H7 (cell line): ENCODE results near the gene CNTRL. TPM values are rescaled to one million over a fixed set of nuclear protein-coding genes. Genes with fewer than 3 reads are reported as not detected.

Experiments
- DNase-seq: peaks from one replicate; pipeline ENCODE4 v3.0.0; 2012
- H3K27me3 ChIP-seq: 2 replicates; pipeline ENCODE4 v1.6.0; 2011; ENCODE audit warnings: mild to moderate bottlenecking, low read length; ENCODE audit not compliant: control insufficient read depth, insufficient read depth
- H3K36me3 ChIP-seq: replicated peaks from 2 replicates; pipeline ENCODE4 v1.5.1; 2011; ENCODE audit warnings: low read length; ENCODE audit not compliant: control insufficient read depth, insufficient read depth
- H3K4me3 ChIP-seq: 2 replicates; pipeline ENCODE4 v1.5.1; 2011; ENCODE audit warnings: low read depth, mild to moderate bottlenecking, control low read depth, low read length, moderate library complexity; ENCODE audit not compliant: insufficient read depth
- total RNA-seq: library from RNA; depleted of rRNA; stranded (reverse); fragments of >200 nt; shearing (Covaris generic); gene quantifications from 2 replicates; pipeline ENCODE4 v1.2.3, GENCODE V29; 2014

Gene CNTRL
- total RNA-seq, 1 experiment from 2014 or later = 9.3 TPM

GRCh38 chr9:121185774-121186403, 111.1 kb downstream of the CNTRL start:
- Histone ChIP-seq H3K4me3 (no peak overlapping the region), H3K27me3 (no peaks in the 10 kb centered on the region), H3K36me3 (no peaks in the 10 kb centered on the region; the same call in none of the 2 replicates)
- no peak for DNase-seq

- H3K27me3 ChIP-seq = no peaks in the 10 kb centered on the region
- no peak overlapping the region for H3K4me3 ChIP-seq
- H3K36me3 ChIP-seq = no peaks in the 10 kb centered on the region; the same call in 1 of the 2 replicates
- no peak for DNase-seq
These were observed 113.0 kb downstream of the CNTRL start for GRCh38 chr9:121187636-121188305.

DNA sequence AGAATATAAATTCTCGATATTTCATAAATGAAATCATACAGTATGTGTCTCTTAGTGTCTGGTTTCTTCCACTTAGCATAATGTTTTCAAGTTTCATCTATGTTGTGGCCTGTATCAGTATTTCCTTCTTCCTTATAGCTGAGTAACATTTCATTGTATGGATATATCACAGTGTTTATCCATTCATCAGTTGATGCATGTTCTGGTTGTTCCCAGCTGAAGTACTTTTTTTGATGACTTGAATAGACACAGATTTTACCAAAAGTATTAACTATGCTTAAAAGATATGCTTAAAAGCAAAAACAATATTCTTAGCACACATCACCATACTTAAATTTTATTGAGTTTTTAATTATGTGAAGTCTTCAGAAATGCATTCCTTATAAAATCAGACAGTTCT, 114.3 kb downstream of the CNTRL start:
- DNase-seq = no peak
- H3K27me3 ChIP-seq = no peaks in the 10 kb centered on the region
- no peaks in the 10 kb centered on the region; the same call in 1 of the 2 replicates for H3K36me3 ChIP-seq
- no peak overlapping the region for H3K4me3 ChIP-seq

- Histone ChIP-seq H3K36me3 (no peaks in the 10 kb centered on the region; the same call in 1 of the 2 replicates), H3K27me3 (no peaks in the 10 kb centered on the region), H3K4me3 (no peak overlapping the region)
- DNase-seq = no peak
These were observed 114.9 kb downstream of the CNTRL start for GRCh38 chr9:121189660-121190059.

- Histone ChIP-seq H3K4me3 (no peak overlapping the region), H3K36me3 (no peaks in the 10 kb centered on the region), H3K27me3 (no peaks in the 10 kb centered on the region)
- no peak for DNase-seq
These were observed 116.5 kb downstream of the CNTRL start for GRCh38 chr9:121191235-121191634.

- no peak overlapping the region for H3K4me3 ChIP-seq
- no peaks in the 10 kb centered on the region for H3K27me3 ChIP-seq
- no peak for DNase-seq
- H3K36me3 ChIP-seq = no peaks in the 10 kb centered on the region
These were observed 117.8 kb downstream of the CNTRL start for GRCh38 chr9:121192518-121192917.

DNA sequence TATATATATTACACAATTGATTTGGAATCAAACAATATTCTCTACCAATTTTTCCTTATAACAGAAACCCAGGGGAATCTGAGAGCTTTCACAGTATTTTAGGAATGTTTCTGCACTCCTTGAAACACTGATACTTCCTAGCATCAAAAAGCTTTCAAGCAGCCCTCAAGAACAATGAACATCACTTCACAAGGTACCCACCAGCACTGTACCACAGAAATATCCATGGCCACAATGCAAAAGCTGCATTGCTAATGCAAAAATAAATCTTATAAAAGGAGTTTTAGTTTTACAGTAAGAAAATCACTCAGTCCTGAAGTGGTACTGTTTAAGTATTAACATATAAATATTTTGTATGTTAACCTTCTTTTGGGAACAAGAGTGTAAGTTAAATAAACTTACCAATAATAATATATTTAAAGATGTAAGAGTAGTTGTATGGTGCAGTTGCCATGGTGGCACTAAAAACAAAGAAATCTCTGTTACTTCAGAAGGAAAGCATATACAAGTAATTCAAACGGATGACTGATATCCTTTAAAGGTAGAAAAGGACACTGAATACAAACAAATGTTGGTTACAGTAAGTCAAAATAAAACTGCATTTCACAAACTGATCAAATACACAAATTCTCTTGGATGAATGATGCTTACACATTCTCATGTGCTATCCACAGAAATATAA, 118.3 kb downstream of the CNTRL start:
- no peaks in the 10 kb centered on the region for H3K36me3 ChIP-seq
- H3K27me3 ChIP-seq = no peaks in the 10 kb centered on the region
- no peak overlapping the region for H3K4me3 ChIP-seq
- no peak for DNase-seq

GRCh38 chr9:121194730-121195129, 120.0 kb downstream of the CNTRL start:
- Histone ChIP-seq H3K4me3 (no peak overlapping the region), H3K36me3 (no peaks in the 10 kb centered on the region), H3K27me3 (no peaks in the 10 kb centered on the region)
- DNase-seq = no peak

DNA sequence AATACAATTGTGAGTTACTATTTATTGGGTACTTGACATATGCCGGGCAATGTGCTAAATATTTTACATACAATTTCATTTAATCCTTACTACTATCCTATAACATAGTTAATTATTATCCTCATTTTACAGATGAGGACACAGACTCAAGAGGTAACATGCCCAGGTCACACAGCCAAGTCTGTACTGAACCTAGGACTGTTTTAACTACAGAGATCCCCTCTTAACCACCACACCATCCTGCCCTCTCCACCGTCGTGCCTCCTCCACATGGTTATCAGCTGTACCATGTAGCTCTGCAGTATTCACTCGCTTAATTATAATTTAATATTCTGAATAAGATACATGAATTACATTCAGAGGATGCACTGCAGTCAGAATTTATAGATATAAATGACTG, 121.6 kb downstream of the CNTRL start:
- DNase-seq = no peak
- Histone ChIP-seq H3K4me3 (no peak overlapping the region), H3K27me3 (no peaks in the 10 kb centered on the region), H3K36me3 (no peaks in the 10 kb centered on the region)

DNA sequence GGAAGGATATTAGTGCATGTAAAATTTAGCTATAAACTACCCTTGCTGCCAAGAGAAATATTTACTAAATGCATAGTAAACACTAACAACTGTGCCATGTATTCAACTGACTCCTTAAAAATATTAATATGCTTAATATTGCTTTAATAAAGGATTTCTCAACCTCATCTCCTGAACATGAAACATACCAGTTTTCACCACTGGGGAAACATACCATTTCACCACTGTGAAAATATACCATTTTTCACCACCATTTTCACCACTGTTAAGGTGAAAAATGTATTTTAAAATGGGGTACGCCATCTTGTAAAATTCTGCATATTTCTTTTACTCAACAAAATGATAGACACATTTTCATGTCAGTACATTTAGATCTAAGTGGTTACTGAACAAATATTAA, 122.4 kb downstream of the CNTRL start:
- Histone ChIP-seq H3K36me3 (no peaks in the 10 kb centered on the region), H3K27me3 (no peaks in the 10 kb centered on the region), H3K4me3 (no peak overlapping the region)
- no peak for DNase-seq

GRCh38 chr9:121198512-121199042, 123.8 kb downstream of the CNTRL start:
- no peaks in the 10 kb centered on the region for H3K27me3 ChIP-seq
- no peaks in the 10 kb centered on the region for H3K36me3 ChIP-seq
- DNase-seq = no peak
- no peak overlapping the region for H3K4me3 ChIP-seq

- H3K36me3 ChIP-seq = no peaks in the 10 kb centered on the region
- no peaks in the 10 kb centered on the region for H3K27me3 ChIP-seq
- no peak overlapping the region for H3K4me3 ChIP-seq
- DNase-seq = no peak
These were observed 125.2 kb downstream of the CNTRL start for GRCh38 chr9:121199921-121200320.

DNA sequence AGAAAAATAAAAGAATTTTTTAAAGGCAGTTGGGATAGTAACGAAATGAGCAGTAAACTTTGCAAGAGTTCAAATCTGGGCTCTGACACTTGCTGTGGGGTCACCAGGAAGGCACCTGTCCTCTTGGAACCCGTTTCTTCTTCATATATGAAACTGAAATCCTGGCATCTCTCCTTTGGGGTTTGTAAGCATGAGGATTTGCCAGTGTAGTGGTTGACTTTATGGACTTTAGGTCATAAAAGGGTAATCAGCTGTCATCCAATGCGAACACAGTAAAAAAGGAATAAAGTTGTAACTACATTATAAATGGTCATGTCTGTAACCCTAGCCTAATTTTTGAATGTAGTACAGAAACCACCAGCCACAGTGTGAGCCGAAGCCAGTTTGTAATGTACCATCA, 125.6 kb downstream of the CNTRL start:
- H3K4me3 ChIP-seq = peak overlapping the region; percentile 81
- no peaks in the 10 kb centered on the region for H3K36me3 ChIP-seq
- no peak for DNase-seq

GRCh38 chr9:121201045-121201737, 126.4 kb downstream of the CNTRL start:
- H3K36me3 ChIP-seq = no peaks in the 10 kb centered on the region
- peak; percentile 75 for DNase-seq
- peaks cover 2% of the 10 kb centered on the region; the same call in 1 of the 2 replicates for H3K27me3 ChIP-seq
- peak overlapping the region; percentile 81 for H3K4me3 ChIP-seq

More for the DNA sequence above, 125.6 kb downstream of the CNTRL start:
- peaks cover 2% of the 10 kb centered on the region; the same call in 1 of the 2 replicates for H3K27me3 ChIP-seq
